DMS79 treated with DMSO at 0.1 percent for 48 hours (cell line): Measurements from ENCODE around the gene PKIG.
"Not testable (repeated sequence)": the region's sequence is repeated elsewhere in the genome, so short reads cannot be mapped to it uniquely, and the experiment has no call there.

Source experiments
- DNase-seq: peaks from one replicate; lab custom pipeline; 2025; lab: John Stamatoyannopoulos, UW

Gene PKIG

GRCh38 chr20:44642203-44643153 is 60.1 kb downstream of the PKIG start:
- DNase-seq = peak; percentile 56

GRCh38 chr20:44643154-44643519 is 60.8 kb downstream of the PKIG start:
- no peak for DNase-seq

GRCh38 chr20:44643596-44644229 is 61.3 kb downstream of the PKIG start:
- DNase-seq = no peak

- no peak for DNase-seq
Measured at GRCh38 chr20:44644230-44644617, 61.8 kb downstream of the PKIG start.

GRCh38 chr20:44644667-44645131 is 62.3 kb downstream of the PKIG start:
- no peak for DNase-seq

GRCh38 chr20:44646023-44646640 is 63.8 kb downstream of the PKIG start:
- no peak for DNase-seq

GRCh38 chr20:44646641-44647274 is 64.4 kb downstream of the PKIG start:
- no peak for DNase-seq

- DNase-seq = no peak
Measured at GRCh38 chr20:44648068-44648467, 65.7 kb downstream of the PKIG start.

- DNase-seq = no peak
Measured at GRCh38 chr20:44648579-44648978, 66.2 kb downstream of the PKIG start.

- no peak for DNase-seq
Measured at GRCh38 chr20:44649126-44649525, 66.7 kb downstream of the PKIG start.

GRCh38 chr20:44649976-44650375 is 67.6 kb downstream of the PKIG start:
- no peak for DNase-seq

- DNase-seq = no peak
Measured at GRCh38 chr20:44650771-44651433, 68.5 kb downstream of the PKIG start.

GRCh38 chr20:44651434-44651683 is 69.0 kb downstream of the PKIG start:
- no peak for DNase-seq

GRCh38 chr20:44651684-44652423 is 69.5 kb downstream of the PKIG start, which contains the start of gene ADA:
Gene ADA (minus strand): TSS chr20:44651699. CDS start chr20:44651607, 92 bp downstream.
- peak; percentile 2 for DNase-seq

- no peak for DNase-seq
Measured at GRCh38 chr20:44653546-44653945, 71.2 kb downstream of the PKIG start.

- not testable (repeated sequence) for DNase-seq
Measured at GRCh38 chr20:44654210-44654609, 71.8 kb downstream of the PKIG start.

- DNase-seq = no peak
Measured at GRCh38 chr20:44656448-44656847, 74.1 kb downstream of the PKIG start.

- no peak for DNase-seq
Measured at GRCh38 chr20:44657875-44658274, 75.5 kb downstream of the PKIG start.

GRCh38 chr20:44658810-44659209 is 76.4 kb downstream of the PKIG start:
- no peak for DNase-seq

GRCh38 chr20:44659931-44660330 is 77.6 kb downstream of the PKIG start:
- no peak for DNase-seq

GRCh38 chr20:44660581-44660980 is 78.2 kb downstream of the PKIG start:
- no peak for DNase-seq
